Measurements from ENCODE around the gene CDHR3. TPM values are rescaled to one million over a fixed set of nuclear protein-coding genes. Genes with fewer than 3 reads are reported as not detected.

The CDHR3 gene
- total and polyA plus RNA-seq, 10 of the 15 experiments (the other 5 are each of a cell fraction or from before 2014, with no cell fraction given), result 0.06 to 0.11 TPM; not detected in 8

- in situ Hi-C loops (cut with MboI), result loop anchor here (5.0 kb wide), 1 partner anchor 94 kb away; no protein-coding TSS in a partner anchor
- SMC1A ChIA-PET (ENCODE audit: uncharacterized antibody, unreplicated experiment), result interaction anchor here (0.6 to 8.8 kb wide), 33 partner anchors 8 to 1063 kb away, joined by 3 to 223 read pairs (median 4); partner anchors contain the start of gene SYPL1
- H3K79me2 ChIP-seq (ENCODE audit: control insufficient read depth, insufficient read depth, low read length), result no peaks in the 10 kb centered on the region
- H2AFZ ChIP-seq (ENCODE audit: control insufficient read depth, low read depth, low read length), result peak overlapping the region; percentile 0
- H3K36me3 ChIP-seq (ENCODE audit: control insufficient read depth in 2 of 2, insufficient read depth in 2 of 2, low read length in 1 of 2), result no peaks in the 10 kb centered on the region
- peaks cover 21% of the 10 kb centered on the region; the same call in 2 of the 3 replicates for H3K9me3 ChIP-seq (replicated peaks; ENCODE audit: control insufficient read depth, insufficient read depth, low read length)
- no peaks in the 10 kb centered on the region for H4K20me1 ChIP-seq (ENCODE audit: control insufficient read depth, insufficient read depth)
- no peaks in the 10 kb centered on the region for H3K27me3 ChIP-seq (replicated peaks in 1 of 2; ENCODE audit: control insufficient read depth in 2 of 2, insufficient read depth in 2 of 2, low read length in 1 of 2)
- WGBS (ENCODE audit: insufficient coverage, insufficient replicate concordance, low lambda C conversion rate, missing lambda C conversion rate), result under 1% methylated on average over 19 of the region's 19 CpGs
- POLR2A ChIA-PET, result interaction anchor here (0.8 to 6.2 kb wide), 9 partner anchors 10 to 249 kb away, joined by 3 to 47 read pairs (median 5); partner anchors contain the start of gene SYPL1
- H3K9ac ChIP-seq (ENCODE audit: control insufficient read depth, insufficient read depth, low read length), result peak overlapping the region; percentile 75
- ATAC-seq (peak; percentile 75), DNase-seq (ENCODE audit: low read depth, low spot score) (peak; percentile 88), FAIRE-seq (no peak)
- H3K4me3 ChIP-seq, result peak overlapping the region; percentile 4; the same call in 1 of the 2 replicates
- H3K27ac ChIP-seq (ENCODE audit: control insufficient read depth, insufficient read depth), result peak overlapping the region; percentile 97
- peaks cover 67% of the 10 kb centered on the region for H3K4me1 ChIP-seq (ENCODE audit: control insufficient read depth, insufficient read depth, low read length)
- H3K4me2 ChIP-seq (ENCODE audit: control insufficient read depth, insufficient read depth), result peak overlapping the region; percentile 84
- CTCF ChIA-PET, result interaction anchor here (0.6 to 9.2 kb wide), 28 partner anchors 10 to 407 kb away, joined by 3 to 288 read pairs (median 4); partner anchors contain the start of gene SYPL1
- intact Hi-C loops (cut with micrococcal nuclease; ENCODE audit: unreplicated experiment), result loop anchor here (1.0 to 10.0 kb wide), 6 partner anchors 13 to 407 kb away; partner anchors contain the start of gene NAMPT
- RAD21 ChIA-PET (ENCODE audit: unreplicated experiment), result interaction anchor here (0.7 to 6.0 kb wide), 28 partner anchors 15 to 495 kb away, joined by 3 to 133 read pairs (median 4); partner anchors contain the start of genes NAMPT and SYPL1
- BruUV-seq (replicated peaks), result no TSS peak
- TF ChIP-seq RUNX3 (IDR thresholded peaks at IDR 0.05; ENCODE audit: low read length) (peak; percentile 87), POLR2A (IDR thresholded peaks at IDR 0.05; ENCODE audit: low read depth, low read length) (peak; percentile 57; the same call in 1 of the 2 replicates), BHLHE40 (IDR thresholded peaks at IDR 0.05; ENCODE audit: borderline replicate concordance in 1 of 2, low read depth in 2 of 2, low read length in 1 of 2) (peak in 1 of 2 experiments; percentile 44; a peak in 2 of 4 replicates), HSF1 (IDR thresholded peaks at IDR 0.05; ENCODE audit: low read depth, low read length) (no peak), GABPA (IDR thresholded peaks at IDR 0.05; ENCODE audit: low read depth) (no peak), ZBTB11 (CRISPR knock-in tag; IDR thresholded peaks at IDR 0.05) (no peak), MLLT1 (IDR thresholded peaks at IDR 0.05) (0 out of 2 replicates have a peak, but pooled peaks have one; percentile 11), POLR2AphosphoS2 (IDR thresholded peaks at IDR 0.05; ENCODE audit: low read depth, low read length) (no peak), KLF5 (IDR thresholded peaks at IDR 0.05; ENCODE audit: partially characterized antibody) (no peak), RFX5 (IDR thresholded peaks at IDR 0.05; ENCODE audit: low read depth, low read length) (no peak), NFIC (IDR thresholded peaks at IDR 0.05; ENCODE audit: low read depth, low read length) (peak; percentile 87), CHD2 (IDR thresholded peaks at IDR 0.05; ENCODE audit: borderline replicate concordance, low read depth, low read length) (peak; percentile 65; the same call in 1 of the 2 replicates), GATAD2B (conservative IDR thresholded peaks at IDR 0.05; ENCODE audit: low read depth) (0 out of 2 replicates have a peak, but pooled peaks have one; percentile 31)
Measured at GRCh38 chr7:106057962-106058927, 95.2 kb downstream of the CDHR3 start.

Measured in GM12878 (cell line).